Measurements from ENCODE around the gene SLC52A3. TPM values are rescaled to one million over a fixed set of nuclear protein-coding genes. Genes with fewer than 3 reads are reported as not detected.
"Not testable (repeated sequence)": the region's sequence is repeated elsewhere in the genome, so short reads cannot be mapped to it uniquely, and the experiment has no call there.

Gene SLC52A3
- total RNA-seq, 1 donor, result not detected

DNA sequence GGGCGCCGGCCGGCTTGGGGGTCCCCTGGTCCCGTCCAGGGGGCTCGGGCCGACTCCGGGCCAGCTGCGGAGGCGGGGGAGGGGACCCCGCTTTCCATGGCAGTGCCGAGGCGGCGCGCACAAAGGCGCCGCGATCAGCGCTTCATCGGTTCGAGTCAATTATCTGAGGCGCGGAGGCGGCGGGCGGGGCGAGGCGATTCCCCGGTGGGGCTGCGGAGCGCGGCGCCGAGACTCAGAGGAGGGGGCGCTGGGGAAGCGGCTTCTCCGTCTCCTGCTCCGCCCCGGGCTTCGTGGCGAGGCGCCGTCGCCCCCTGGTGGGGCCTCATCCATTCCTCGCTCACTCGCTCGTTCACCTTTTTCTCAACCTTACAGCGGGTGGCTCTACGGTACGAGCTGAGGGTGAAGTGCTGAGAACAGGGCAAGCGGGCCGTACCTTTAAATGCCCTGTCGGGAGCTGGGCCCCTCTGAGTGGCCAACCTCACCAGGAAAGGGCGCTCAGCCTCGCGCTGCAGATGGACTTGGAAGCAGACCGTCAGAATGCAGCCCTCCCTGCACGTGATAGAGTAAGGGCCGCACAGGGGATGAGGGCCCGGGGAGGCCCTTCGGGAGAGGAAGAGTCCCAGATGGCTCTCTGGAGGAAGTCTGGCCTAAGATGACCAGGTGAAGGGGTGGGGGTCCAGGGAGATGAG is 39.9 kb downstream of the SLC52A3 start:
- Histone ChIP-seq H2AFZ (ENCODE audit: low read length) (peak overlapping the region; percentile 41), H3K27me3 (ENCODE audit: insufficient read depth, low read length) (peaks cover 31% of the 10 kb centered on the region), H3K79me2 (ENCODE audit: insufficient read depth, low read length) (no peaks in the 10 kb centered on the region), H3K36me3 (ENCODE audit: insufficient read depth, low read length) (no peaks in the 10 kb centered on the region), H4K20me1 (ENCODE audit: insufficient read depth, low read length) (no peaks in the 10 kb centered on the region), H3K4me2 (ENCODE audit: insufficient read depth, low read length) (peak overlapping the region; percentile 48), H3K4me3 (ENCODE audit: insufficient read depth, low read length) (peak overlapping the region; percentile 40), H3K4me1 (ENCODE audit: insufficient read depth, low read length) (no peaks in the 10 kb centered on the region), H3K9me3 (ENCODE audit: low read depth, low read length) (no peaks in the 10 kb centered on the region), H3K27ac (ENCODE audit: low read depth, low read length) (no peak overlapping the region)
- TF ChIP-seq, protein P1, sequence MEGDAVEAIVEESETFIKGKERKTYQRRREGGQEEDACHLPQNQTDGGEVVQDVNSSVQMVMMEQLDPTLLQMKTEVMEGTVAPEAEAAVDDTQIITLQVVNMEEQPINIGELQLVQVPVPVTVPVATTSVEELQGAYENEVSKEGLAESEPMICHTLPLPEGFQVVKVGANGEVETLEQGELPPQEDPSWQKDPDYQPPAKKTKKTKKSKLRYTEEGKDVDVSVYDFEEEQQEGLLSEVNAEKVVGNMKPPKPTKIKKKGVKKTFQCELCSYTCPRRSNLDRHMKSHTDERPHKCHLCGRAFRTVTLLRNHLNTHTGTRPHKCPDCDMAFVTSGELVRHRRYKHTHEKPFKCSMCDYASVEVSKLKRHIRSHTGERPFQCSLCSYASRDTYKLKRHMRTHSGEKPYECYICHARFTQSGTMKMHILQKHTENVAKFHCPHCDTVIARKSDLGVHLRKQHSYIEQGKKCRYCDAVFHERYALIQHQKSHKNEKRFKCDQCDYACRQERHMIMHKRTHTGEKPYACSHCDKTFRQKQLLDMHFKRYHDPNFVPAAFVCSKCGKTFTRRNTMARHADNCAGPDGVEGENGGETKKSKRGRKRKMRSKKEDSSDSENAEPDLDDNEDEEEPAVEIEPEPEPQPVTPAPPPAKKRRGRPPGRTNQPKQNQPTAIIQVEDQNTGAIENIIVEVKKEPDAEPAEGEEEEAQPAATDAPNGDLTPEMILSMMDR (IDR thresholded peaks at IDR 0.05; ENCODE audit: extremely low read depth, low read depth, low read length), result peak; percentile 41
- DNase-seq (ENCODE audit: insufficient read length, low spot score, missing footprints), result peak; percentile 96

DNA sequence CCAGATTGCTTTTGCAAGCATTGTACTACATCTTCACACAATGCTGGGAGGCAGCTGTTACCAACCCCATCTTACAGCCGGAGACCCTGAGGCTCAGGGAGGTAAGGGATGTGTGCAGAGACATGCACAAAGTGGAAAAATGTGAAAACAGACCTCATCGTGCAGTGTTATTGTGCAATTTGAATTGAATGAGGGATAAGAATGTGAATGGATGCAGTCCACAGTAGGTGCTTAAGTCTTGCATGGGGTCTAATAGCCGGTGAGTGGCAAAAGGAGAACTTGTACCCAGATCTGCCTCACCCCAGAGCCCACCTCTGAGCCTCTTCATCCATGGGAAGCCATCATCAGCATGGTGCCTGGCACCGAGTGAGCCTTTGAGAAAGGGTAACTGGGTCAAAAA is 42.1 kb downstream of the SLC52A3 start:
- DNase-seq (ENCODE audit: insufficient read length, low spot score, missing footprints), result peak; percentile 92
- Histone ChIP-seq H3K79me2 (ENCODE audit: insufficient read depth, low read length) (no peaks in the 10 kb centered on the region), H3K9me3 (ENCODE audit: low read depth, low read length) (no peaks in the 10 kb centered on the region), H3K4me1 (ENCODE audit: insufficient read depth, low read length) (no peaks in the 10 kb centered on the region), H2AFZ (ENCODE audit: low read length) (no peak overlapping the region), H4K20me1 (ENCODE audit: insufficient read depth, low read length) (no peaks in the 10 kb centered on the region), H3K27me3 (ENCODE audit: insufficient read depth, low read length) (peaks cover 34% of the 10 kb centered on the region), H3K36me3 (ENCODE audit: insufficient read depth, low read length) (no peaks in the 10 kb centered on the region), H3K4me3 (ENCODE audit: insufficient read depth, low read length) (no peak overlapping the region), H3K27ac (ENCODE audit: low read depth, low read length) (no peak overlapping the region), H3K4me2 (ENCODE audit: insufficient read depth, low read length) (no peak overlapping the region)
- TF ChIP-seq, protein P1 (IDR thresholded peaks at IDR 0.05; ENCODE audit: extremely low read depth, low read depth, low read length), result no peak

DNA sequence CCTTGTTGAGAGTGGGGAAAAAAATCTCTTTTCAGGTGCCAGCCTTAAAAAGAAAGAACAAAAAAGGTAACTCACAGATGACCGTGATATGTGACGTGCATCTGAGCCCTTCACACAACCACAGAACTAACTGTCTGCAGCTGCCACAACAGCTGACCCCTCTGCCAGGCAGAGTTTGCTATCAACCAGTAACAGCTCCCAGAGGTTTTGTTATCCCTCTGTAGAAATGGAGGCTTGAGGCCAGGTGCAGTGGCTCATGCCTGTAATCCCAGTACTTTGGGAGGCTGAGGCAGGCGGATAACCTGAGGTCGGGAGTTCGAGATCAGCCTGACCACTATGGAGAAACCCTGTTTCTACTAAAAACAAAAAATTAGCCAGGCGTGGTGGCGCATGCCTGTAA is 42.8 kb downstream of the SLC52A3 start:
- no peak overlapping the region for H3K4me2 ChIP-seq (ENCODE audit: insufficient read depth, low read length)
- no peak overlapping the region for H3K27ac ChIP-seq (ENCODE audit: low read depth, low read length)

DNA sequence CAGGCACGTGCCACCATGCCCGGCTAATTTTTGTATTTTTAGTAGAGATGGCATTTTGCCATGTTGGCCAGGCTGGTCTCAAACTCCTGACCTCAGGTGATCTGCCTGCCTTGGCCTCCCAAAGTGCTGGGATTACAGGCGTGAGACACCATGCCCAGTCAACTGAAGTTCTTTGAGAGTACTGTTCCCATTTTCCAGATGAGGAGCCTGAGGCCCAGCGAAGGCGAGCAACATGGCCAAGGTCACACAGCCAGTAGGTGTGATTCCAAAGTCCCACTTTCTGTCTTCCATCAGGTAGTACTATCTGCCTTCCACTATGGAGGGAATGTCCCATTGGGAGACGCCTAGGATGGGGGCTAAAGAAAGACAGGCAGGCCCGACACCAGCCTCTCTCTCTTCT is 43.5 kb downstream of the SLC52A3 start:
- not testable (repeated sequence) for H3K79me2 ChIP-seq (ENCODE audit: insufficient read depth, low read length); H3K4me2 ChIP-seq (ENCODE audit: insufficient read depth, low read length); H3K9me3 ChIP-seq (ENCODE audit: low read depth, low read length); H2AFZ ChIP-seq (ENCODE audit: low read length); H3K4me1 ChIP-seq (ENCODE audit: insufficient read depth, low read length); DNase-seq (ENCODE audit: insufficient read length, low spot score, missing footprints); H4K20me1 ChIP-seq (ENCODE audit: insufficient read depth, low read length); H3K4me3 ChIP-seq (ENCODE audit: insufficient read depth, low read length); H3K36me3 ChIP-seq (ENCODE audit: insufficient read depth, low read length); H3K27ac ChIP-seq (ENCODE audit: low read depth, low read length)
- H3K27me3 ChIP-seq (ENCODE audit: insufficient read depth, low read length), result peaks cover 31% of the 10 kb centered on the region

More for the DNA sequence above, 42.8 kb downstream of the SLC52A3 start:
- no peak for DNase-seq (ENCODE audit: insufficient read length, low spot score, missing footprints)
- Histone ChIP-seq H3K79me2 (ENCODE audit: insufficient read depth, low read length) (no peaks in the 10 kb centered on the region), H3K9me3 (ENCODE audit: low read depth, low read length) (no peaks in the 10 kb centered on the region), H3K27me3 (ENCODE audit: insufficient read depth, low read length) (peaks cover 33% of the 10 kb centered on the region), H3K4me1 (ENCODE audit: insufficient read depth, low read length) (no peaks in the 10 kb centered on the region), H4K20me1 (ENCODE audit: insufficient read depth, low read length) (no peaks in the 10 kb centered on the region), H3K4me3 (ENCODE audit: insufficient read depth, low read length) (no peak overlapping the region), H2AFZ (ENCODE audit: low read length) (no peak overlapping the region), H3K36me3 (ENCODE audit: insufficient read depth, low read length) (no peaks in the 10 kb centered on the region)
- TF ChIP-seq, protein P1 (IDR thresholded peaks at IDR 0.05; ENCODE audit: extremely low read depth, low read depth, low read length), result no peak
